Breast epithelium (tissue), 4 donors: ENCODE data around the gene TMUB2. TPM values are rescaled to one million over a fixed set of nuclear protein-coding genes. Genes with fewer than 3 reads are reported as not detected.

Source experiments
- DNase-seq, 2 donors: peaks; one replicate each; pipeline ENCODE4 v3.0.0-alpha.2; 2019; ENCODE audit warnings: low spot score in 2 of 2
- H3K27ac ChIP-seq, 2 donors: fragments of 200-600 bp; sonication (generic) in 1 of 2; one replicate each; pipeline ENCODE4 v1.5.1; 2016 to 2019; ENCODE audit warnings: mild to moderate bottlenecking in 1 of 2
- H3K27me3 ChIP-seq, 2 donors: fragments of 200-600 bp; sonication (generic) in 1 of 2; one replicate each; pipeline versions ENCODE4 v1.5.1 to v1.6.0; 2017 to 2019; ENCODE audit warnings: control low read depth in 1 of 2, mild to moderate bottlenecking in 1 of 2
- H3K36me3 ChIP-seq: fragments of 200-600 bp; one replicate; pipeline ENCODE4 v1.5.1; 2019
- H3K4me1 ChIP-seq, 2 donors: fragments of 200-600 bp; sonication (generic); one replicate each; pipeline ENCODE4 v1.5.1; 2016 to 2019; ENCODE audit warnings: control low read depth in 1 of 2
- H3K4me3 ChIP-seq, 3 donors: fragments of 200-600 bp; sonication (generic); 1 replicate in 2 of 3; 2 replicates in 1 of 3; pipeline ENCODE4 v1.5.1; 2016 to 2019; ENCODE audit warnings: mild to moderate bottlenecking in 3 of 3, moderate library complexity in 2 of 3
- H3K9me3 ChIP-seq, 2 donors: fragments of 200-600 bp; sonication (generic) in 1 of 2; one replicate each; pipeline ENCODE4 v1.5.1; 2016 to 2019; ENCODE audit warnings: control low read depth in 1 of 2
- POLR2A ChIP-seq: fragments of 450-650 bp; IDR thresholded peaks from one replicate; pipeline ENCODE4 v1.6.1; 2016; ENCODE audit warnings: antibody characterized with exemption, mild to moderate bottlenecking, moderate library complexity
- POLR2AphosphoS5 ChIP-seq, 3 donors: sonication (generic); formaldehyde crosslinking; IDR thresholded peaks; one replicate each; pipeline ENCODE4 v1.6.1; 2017; ENCODE audit warnings: antibody characterized with exemption in 3 of 3
- intact Hi-C: fragments of 100-400 bp; cut with DNase I; formaldehyde crosslinking; loops from one replicate; pipeline ENCODE4 v1.15.1; 2023; ENCODE audit warnings: low total_unique reads
- total RNA-seq, 3 donors: library from RNA; depleted of rRNA; stranded (reverse); fragments of >200 nt; gene quantifications; one replicate each; pipeline ENCODE4 v1.1.0, GENCODE V29; 2016
- TF ChIP-seq, protein P1 (sequence below), 3 donors: fragments of 450-650 bp; IDR thresholded peaks; one replicate each; pipeline ENCODE4 v1.5.1; 2016 to 2017; ENCODE audit warnings: antibody characterized with exemption in 3 of 3, mild to moderate bottlenecking in 3 of 3, moderate library complexity in 3 of 3

The TMUB2 gene
- total RNA-seq, 3 donors from 2014 or later = 36.0 to 52.0 (median 40.6) TPM

DNA sequence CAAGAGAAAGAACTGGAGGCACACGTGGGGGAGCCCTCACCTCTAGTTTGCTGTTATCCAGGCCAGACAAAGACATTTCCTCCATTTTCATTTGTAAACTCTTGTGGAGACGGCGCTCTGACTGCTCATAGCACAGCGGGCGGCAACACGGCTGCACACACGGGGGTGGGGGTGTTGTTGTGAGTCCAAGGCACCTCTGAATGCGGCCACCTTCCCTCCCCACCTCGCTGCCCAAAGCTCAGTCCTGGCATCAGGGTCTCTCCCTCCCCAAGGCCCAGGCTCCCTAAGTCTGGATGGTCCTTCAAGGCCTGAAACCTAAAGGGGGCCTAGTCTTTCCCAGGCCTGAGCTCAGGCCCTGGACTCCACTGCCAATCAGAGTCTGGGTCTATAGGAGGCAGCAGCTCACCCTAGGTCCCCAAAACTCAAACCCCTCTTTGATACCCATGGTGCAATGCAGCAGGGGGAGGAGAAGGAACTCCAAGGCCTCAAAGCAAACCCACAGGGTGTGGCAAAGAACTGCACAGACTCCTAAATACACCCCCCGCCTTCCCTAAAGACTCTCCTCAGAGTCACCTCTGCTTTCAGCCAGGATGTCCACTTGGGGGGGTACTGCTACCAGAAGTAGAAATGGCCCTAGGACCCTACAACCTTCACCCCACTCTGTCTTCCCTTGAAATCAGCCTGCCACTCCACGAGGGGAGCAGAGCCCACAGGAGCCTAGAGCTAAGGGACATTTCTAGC, 11.4 kb downstream of the TMUB2 start:
- no peak for DNase-seq
- Histone ChIP-seq H3K27me3 (no peaks in the 10 kb centered on the region), H3K36me3 (peaks cover 10% of the 10 kb centered on the region), H3K9me3 (no peaks in the 10 kb centered on the region), H3K27ac (peak overlapping the region; percentile 96 to 99), H3K4me1 (peaks cover 0 to 11% of the 10 kb centered on the region in 2 donors), H3K4me3 (peak overlapping the region; percentile 80 to 96 (median 91))
- TF ChIP-seq POLR2AphosphoS5 (IDR thresholded peaks at IDR 0.05) (no peak), POLR2A (no peak)
- TF ChIP-seq, protein P1, sequence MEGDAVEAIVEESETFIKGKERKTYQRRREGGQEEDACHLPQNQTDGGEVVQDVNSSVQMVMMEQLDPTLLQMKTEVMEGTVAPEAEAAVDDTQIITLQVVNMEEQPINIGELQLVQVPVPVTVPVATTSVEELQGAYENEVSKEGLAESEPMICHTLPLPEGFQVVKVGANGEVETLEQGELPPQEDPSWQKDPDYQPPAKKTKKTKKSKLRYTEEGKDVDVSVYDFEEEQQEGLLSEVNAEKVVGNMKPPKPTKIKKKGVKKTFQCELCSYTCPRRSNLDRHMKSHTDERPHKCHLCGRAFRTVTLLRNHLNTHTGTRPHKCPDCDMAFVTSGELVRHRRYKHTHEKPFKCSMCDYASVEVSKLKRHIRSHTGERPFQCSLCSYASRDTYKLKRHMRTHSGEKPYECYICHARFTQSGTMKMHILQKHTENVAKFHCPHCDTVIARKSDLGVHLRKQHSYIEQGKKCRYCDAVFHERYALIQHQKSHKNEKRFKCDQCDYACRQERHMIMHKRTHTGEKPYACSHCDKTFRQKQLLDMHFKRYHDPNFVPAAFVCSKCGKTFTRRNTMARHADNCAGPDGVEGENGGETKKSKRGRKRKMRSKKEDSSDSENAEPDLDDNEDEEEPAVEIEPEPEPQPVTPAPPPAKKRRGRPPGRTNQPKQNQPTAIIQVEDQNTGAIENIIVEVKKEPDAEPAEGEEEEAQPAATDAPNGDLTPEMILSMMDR (IDR thresholded peaks at IDR 0.05) = no peak
- intact Hi-C loops = no loop called here

DNA sequence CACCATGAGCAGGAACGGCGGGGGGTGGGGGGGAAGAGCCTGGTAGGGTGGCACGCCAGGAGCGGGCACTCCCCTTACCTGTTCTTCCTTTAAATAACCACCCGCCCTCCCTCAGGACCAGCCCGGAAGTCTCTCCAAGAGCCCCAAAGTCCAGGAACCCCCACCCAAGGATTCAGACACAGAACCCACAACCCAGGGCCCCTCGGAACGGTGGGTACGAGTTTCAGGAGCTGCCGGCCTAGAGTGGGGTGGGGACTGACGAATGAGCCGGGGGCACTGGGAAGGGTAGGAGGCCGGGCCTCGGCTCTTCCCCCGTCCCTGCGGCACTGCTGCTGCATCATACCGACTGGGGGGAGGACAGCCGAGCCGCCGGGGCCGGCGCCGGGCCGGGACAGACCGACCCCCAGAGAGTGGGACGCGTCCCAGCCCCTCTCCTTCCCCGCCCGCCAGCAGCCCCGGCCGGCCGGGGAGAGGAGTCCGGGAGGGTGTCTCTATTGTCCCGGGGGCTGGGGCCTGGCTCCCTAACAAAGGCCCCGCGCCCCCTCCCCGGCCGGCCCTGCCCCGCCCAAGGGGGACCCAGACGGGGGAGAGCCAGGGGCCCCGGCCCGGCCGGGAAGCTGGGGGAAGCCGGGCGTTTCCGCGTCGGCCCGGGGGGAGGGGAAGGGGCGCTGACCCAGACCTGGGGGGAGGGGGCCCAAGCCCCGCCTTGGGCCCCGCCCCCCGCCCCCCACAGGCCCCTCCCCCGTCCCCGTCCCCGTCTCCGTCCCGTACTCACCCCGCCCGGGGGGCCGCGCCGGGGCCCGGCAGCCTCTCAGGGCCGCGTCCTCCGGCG, 12.2 kb downstream of the TMUB2 start:
- Histone ChIP-seq H3K27ac (peak overlapping the region; percentile 96 to 99), H3K27me3 (no peaks in the 10 kb centered on the region), H3K9me3 (no peaks in the 10 kb centered on the region), H3K4me3 (peak overlapping the region; percentile 80 to 96 (median 91)), H3K4me1 (peaks cover 0 to 11% of the 10 kb centered on the region in 2 donors), H3K36me3 (peaks cover 10% of the 10 kb centered on the region)
- peak; percentile 54 to 64 for DNase-seq
- no peak for TF ChIP-seq POLR2AphosphoS5 (IDR thresholded peaks at IDR 0.05)
- TF ChIP-seq POLR2A = no peak
- TF ChIP-seq, protein P1 (IDR thresholded peaks at IDR 0.05) = no peak
- intact Hi-C loops = no loop called here

DNA sequence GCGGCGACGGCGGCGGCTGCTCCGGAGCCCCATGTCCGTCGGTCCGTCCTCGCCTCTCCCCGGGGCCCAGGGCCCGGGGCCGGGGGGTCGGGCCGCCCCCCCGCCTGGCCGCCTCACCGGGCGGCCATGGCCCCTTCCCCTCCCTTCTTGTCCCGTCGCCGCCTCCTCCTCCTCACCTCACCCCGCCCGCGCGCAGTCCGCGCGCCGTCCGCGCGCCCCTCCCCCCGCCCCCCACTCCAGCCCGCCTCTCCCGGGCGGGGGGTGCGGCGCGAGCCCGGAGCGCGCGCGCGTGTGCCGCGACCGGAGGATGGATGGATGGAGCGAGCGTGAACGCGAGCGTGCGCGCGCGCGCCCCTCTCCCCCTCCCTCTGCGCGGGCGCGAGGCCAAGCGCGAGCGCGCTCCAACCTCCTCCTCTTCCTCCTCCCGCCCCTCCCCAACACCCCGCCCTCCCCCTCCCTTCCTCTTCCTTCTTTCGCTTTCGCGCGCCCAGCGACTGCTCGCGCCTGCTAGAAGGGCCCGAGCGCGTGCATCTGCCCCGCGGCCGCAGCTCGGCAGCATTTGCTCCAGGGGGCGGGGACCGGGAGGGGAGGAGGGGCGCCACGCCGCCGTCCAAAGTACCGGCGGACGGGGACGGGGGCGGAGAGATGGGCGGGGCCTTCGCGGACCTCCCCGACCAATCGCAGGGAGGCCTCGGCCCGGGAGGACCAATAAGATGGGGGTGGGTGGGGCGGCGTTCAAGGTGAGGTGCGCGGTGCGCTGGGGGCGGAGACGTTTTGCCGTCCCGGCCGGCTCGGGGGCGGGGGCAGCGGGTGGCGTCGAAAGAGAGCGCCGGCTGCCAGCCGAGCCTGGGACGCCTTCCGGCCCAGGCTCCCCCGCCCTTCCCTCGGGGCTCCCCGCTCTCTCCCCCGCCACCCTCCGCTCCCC, 13.0 kb downstream of the TMUB2 start, which contains the start of gene ATXN7L3:
Gene ATXN7L3, minus strand, starts transcription at position 332 of the 925 bp plus-strand sequence. CDS start 1,814 bp downstream, outside the sequence.
- intact Hi-C loops = no loop called here
- TF ChIP-seq, protein P1 (IDR thresholded peaks at IDR 0.05) = no peak
- TF ChIP-seq POLR2AphosphoS5 (IDR thresholded peaks at IDR 0.05) = peak in 1 of 3 donors; percentile 66

DNA sequence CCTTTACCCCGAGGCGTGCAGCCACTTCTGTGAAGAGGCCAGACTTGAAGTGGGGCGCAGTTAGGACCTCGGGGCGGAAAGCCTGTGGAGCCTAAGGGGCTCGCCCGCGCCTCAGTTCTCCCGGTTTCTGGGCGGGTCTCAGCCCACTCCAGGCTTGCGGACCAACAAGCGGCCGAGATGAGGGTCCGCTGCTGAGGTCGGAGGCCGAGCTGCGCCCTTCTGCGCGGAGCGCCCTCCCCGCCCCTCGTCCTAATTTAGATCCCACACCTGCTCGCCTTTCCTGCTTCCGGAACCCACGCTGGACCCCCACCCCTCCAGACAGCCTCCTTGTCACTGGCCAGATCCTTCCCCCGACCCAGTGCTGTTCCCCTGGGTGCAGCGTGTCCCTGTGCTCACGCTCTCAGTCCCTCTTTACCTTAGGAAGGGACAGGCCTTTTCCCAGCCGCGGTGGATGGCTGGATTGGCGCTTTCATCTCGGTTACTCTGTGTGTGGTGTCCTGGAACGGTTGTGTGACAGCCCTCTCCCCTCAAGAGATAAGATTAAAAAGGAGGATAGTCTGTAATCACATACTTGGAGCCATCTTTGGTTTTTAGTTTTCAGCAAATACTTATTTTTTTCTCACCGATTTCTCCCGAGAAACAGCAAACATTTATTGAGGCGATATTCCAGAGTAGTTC, 13.8 kb downstream of the TMUB2 start:
- intact Hi-C loops = no loop called here
- peak in 1 of 2 donors; percentile 53 for DNase-seq
- Histone ChIP-seq H3K4me1 (peaks cover 0 to 11% of the 10 kb centered on the region in 2 donors), H3K27ac (peak overlapping the region; percentile 96 to 99), H3K36me3 (no peaks in the 10 kb centered on the region), H3K27me3 (no peaks in the 10 kb centered on the region), H3K4me3 (peak overlapping the region; percentile 80 to 96 (median 91)), H3K9me3 (no peaks in the 10 kb centered on the region)
- TF ChIP-seq POLR2A = no peak
- peak in 1 of 3 donors; percentile 13 for TF ChIP-seq POLR2AphosphoS5 (IDR thresholded peaks at IDR 0.05)

More for the DNA sequence above, 13.0 kb downstream of the TMUB2 start, which contains the start of gene ATXN7L3:
- peaks cover 0 to 11% of the 10 kb centered on the region in 2 donors for H3K4me1 ChIP-seq
- no peaks in the 10 kb centered on the region for H3K9me3 ChIP-seq
- peaks cover 2% of the 10 kb centered on the region for H3K36me3 ChIP-seq
- H3K27ac ChIP-seq = peak within 1 kb of the TSS; percentile 96 to 99
- peak within 1 kb of the TSS; percentile 80 to 96 (median 91) for H3K4me3 ChIP-seq
- peak; percentile 99 to 100 for DNase-seq
- no peaks in the 10 kb centered on the region for H3K27me3 ChIP-seq
